Gastrocnemius medialis (tissue), 4 donors: ENCODE data around the gene CPA5.

Source experiments
- POLR2A ChIP-seq, 2 donors: fragments of 450-650 bp; IDR thresholded peaks; one replicate each; pipeline ENCODE4 v1.6.1; 2017; ENCODE audit warnings: antibody characterized with exemption in 2 of 2, mild to moderate bottlenecking in 2 of 2, moderate library complexity in 2 of 2
- TF ChIP-seq, protein P1 (sequence below), 5 experiments: fragments of 450-650 bp in 3 of 5; fragments of 200-600 bp in 2 of 5; sonication (generic) in 2 of 5; IDR thresholded peaks in 4 of 5; conservative IDR thresholded peaks in 1 of 5; 1 replicate in 4 of 5; 2 replicates in 1 of 5; pipeline ENCODE4 v1.5.1; 2016 to 2019; ENCODE audit warnings: antibody characterized with exemption in 5 of 5, mild to moderate bottlenecking in 3 of 5, moderate library complexity in 3 of 5

DNA sequence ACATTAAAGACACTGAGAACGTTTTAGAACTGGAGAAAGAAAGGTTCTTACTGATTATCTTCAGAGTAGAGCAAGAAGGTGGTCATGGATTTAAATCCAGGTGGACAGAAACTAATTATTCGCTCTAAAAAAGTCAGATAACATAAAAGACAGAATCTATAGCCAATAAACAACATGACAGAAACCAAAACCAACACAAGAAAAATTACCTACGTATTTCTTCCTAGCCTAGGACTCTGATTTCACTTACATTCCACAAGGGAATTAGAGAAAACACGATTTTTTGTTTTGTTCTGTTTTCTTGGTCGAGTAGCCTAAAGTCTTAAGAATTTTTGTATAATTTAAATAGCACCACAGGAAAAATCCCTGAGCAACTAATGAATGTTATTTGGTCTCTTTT, 50.8 kb downstream of the CPA5 start:
- TF ChIP-seq, protein P1, sequence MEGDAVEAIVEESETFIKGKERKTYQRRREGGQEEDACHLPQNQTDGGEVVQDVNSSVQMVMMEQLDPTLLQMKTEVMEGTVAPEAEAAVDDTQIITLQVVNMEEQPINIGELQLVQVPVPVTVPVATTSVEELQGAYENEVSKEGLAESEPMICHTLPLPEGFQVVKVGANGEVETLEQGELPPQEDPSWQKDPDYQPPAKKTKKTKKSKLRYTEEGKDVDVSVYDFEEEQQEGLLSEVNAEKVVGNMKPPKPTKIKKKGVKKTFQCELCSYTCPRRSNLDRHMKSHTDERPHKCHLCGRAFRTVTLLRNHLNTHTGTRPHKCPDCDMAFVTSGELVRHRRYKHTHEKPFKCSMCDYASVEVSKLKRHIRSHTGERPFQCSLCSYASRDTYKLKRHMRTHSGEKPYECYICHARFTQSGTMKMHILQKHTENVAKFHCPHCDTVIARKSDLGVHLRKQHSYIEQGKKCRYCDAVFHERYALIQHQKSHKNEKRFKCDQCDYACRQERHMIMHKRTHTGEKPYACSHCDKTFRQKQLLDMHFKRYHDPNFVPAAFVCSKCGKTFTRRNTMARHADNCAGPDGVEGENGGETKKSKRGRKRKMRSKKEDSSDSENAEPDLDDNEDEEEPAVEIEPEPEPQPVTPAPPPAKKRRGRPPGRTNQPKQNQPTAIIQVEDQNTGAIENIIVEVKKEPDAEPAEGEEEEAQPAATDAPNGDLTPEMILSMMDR (IDR thresholded peaks at IDR 0.05 in 4 of 5, conservative IDR thresholded peaks at IDR 0.05 in 1 of 5), result no peak
- TF ChIP-seq POLR2A (IDR thresholded peaks at IDR 0.05), result no peak
